Adrenal gland (tissue), 5 donors: Measurements from ENCODE around the gene C15orf39.
"Not testable (repeated sequence)": the region's sequence is repeated elsewhere in the genome, so short reads cannot be mapped to it uniquely, and the experiment has no call there.

Experiments used
- POLR2A ChIP-seq, 2 donors: fragments of 450-650 bp; IDR thresholded peaks; one replicate each; pipeline ENCODE4 v1.6.1; 2017; ENCODE audit warnings: antibody characterized with exemption in 2 of 2, mild to moderate bottlenecking in 2 of 2, moderate library complexity in 1 of 2
- TF ChIP-seq, protein P1 (sequence below), 6 experiments: fragments of 450-650 bp in 4 of 6; fragments of 200-600 bp in 2 of 6; sonication (generic) in 1 of 6; IDR thresholded peaks; 1 replicate in 5 of 6; 2 replicates in 1 of 6; pipeline versions ENCODE4 v1.5.1 to v1.8.0; 2016 to 2021; ENCODE audit warnings: antibody characterized with exemption in 6 of 6, mild to moderate bottlenecking in 2 of 6, moderate library complexity in 1 of 6
- donor health status: DM: no; HTN: no; CAD: no.

DNA sequence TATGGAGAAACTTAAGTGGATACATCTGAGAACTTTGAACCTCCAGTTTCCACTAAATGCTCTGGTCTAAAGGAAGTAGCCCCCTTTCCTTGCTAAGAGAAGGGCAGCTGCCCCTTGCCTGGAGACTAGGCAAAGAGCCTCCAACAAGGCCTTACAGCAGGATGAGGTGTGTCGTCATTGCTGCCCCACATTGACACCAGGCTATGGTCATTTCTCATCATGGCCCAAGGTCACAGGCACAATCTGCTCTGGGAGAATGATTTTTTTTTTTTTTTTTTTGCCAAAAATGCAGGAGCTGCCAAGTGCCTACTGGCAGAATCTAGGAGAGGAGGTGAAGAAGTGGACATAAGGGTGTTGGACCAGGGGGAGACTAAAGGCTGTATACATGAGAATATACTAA lies 44.1 kb downstream of the C15orf39 start:
- TF ChIP-seq, protein P1, sequence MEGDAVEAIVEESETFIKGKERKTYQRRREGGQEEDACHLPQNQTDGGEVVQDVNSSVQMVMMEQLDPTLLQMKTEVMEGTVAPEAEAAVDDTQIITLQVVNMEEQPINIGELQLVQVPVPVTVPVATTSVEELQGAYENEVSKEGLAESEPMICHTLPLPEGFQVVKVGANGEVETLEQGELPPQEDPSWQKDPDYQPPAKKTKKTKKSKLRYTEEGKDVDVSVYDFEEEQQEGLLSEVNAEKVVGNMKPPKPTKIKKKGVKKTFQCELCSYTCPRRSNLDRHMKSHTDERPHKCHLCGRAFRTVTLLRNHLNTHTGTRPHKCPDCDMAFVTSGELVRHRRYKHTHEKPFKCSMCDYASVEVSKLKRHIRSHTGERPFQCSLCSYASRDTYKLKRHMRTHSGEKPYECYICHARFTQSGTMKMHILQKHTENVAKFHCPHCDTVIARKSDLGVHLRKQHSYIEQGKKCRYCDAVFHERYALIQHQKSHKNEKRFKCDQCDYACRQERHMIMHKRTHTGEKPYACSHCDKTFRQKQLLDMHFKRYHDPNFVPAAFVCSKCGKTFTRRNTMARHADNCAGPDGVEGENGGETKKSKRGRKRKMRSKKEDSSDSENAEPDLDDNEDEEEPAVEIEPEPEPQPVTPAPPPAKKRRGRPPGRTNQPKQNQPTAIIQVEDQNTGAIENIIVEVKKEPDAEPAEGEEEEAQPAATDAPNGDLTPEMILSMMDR (IDR thresholded peaks at IDR 0.05), result not testable (repeated sequence)
- TF ChIP-seq POLR2A (IDR thresholded peaks at IDR 0.05), result not testable (repeated sequence)
